H9 (cell line): ENCODE data around the gene LRRC70. TPM values are rescaled to one million over a fixed set of nuclear protein-coding genes. Genes with fewer than 3 reads are reported as not detected.

Experiments used
- DNase-seq: peaks from one replicate; pipeline ENCODE4 v3.0.0-alpha.2; 2017
- H2AFZ ChIP-seq: one replicate; pipeline ENCODE4 v1.6.1; 2013; ENCODE audit warnings: mild to moderate bottlenecking, low read length, control low read depth, moderate library complexity
- H2AK5ac ChIP-seq: 2 replicates; pipeline ENCODE4 v1.6.1; 2013; ENCODE audit warnings: low read length, control low read depth, mixed read lengths; ENCODE audit not compliant: insufficient read length
- H2BK120ac ChIP-seq: one replicate; pipeline ENCODE4 v1.6.1; 2013; ENCODE audit warnings: low read depth, mild to moderate bottlenecking, low read length, control low read depth, inconsistent platforms; ENCODE audit not compliant: poor library complexity, severe bottlenecking
- H2BK12ac ChIP-seq: 2 replicates; pipeline ENCODE4 v1.6.1; 2013; ENCODE audit warnings: low read length, control low read depth, mixed read lengths, low read depth; ENCODE audit not compliant: insufficient read length
- H2BK15ac ChIP-seq: 2 replicates; pipeline ENCODE4 v1.6.1; 2013; ENCODE audit warnings: low read depth, low read length, control low read depth
- H2BK20ac ChIP-seq: one replicate; pipeline ENCODE4 v1.6.1; 2013; ENCODE audit warnings: low read depth, mild to moderate bottlenecking, low read length, control low read depth, inconsistent platforms; ENCODE audit not compliant: poor library complexity, severe bottlenecking
- H2BK5ac ChIP-seq: 2 replicates; pipeline ENCODE4 v1.6.1; 2013; ENCODE audit warnings: low read length, control low read depth, mixed read lengths; ENCODE audit not compliant: insufficient read length
- H3K14ac ChIP-seq: 2 replicates; pipeline ENCODE4 v1.6.1; 2013; ENCODE audit warnings: low read length, control low read depth; ENCODE audit not compliant: insufficient read depth
- H3K18ac ChIP-seq: 2 replicates; pipeline ENCODE4 v1.6.1; 2013; ENCODE audit warnings: low read depth, mild to moderate bottlenecking, mixed read lengths, low read length, control low read depth; ENCODE audit not compliant: insufficient read length
- H3K23ac ChIP-seq: 2 replicates; pipeline ENCODE4 v1.6.1; 2013; ENCODE audit warnings: low read length, control low read depth, mixed read lengths, low read depth; ENCODE audit not compliant: insufficient read length
- H3K23me2 ChIP-seq: 2 replicates; pipeline ENCODE4 v1.6.1; 2013; ENCODE audit warnings: low read depth, mild to moderate bottlenecking, mixed read lengths, low read length, control low read depth; ENCODE audit not compliant: insufficient read length, poor library complexity, severe bottlenecking
- H3K27ac ChIP-seq: 2 replicates; pipeline ENCODE4 v1.5.1; 2013; ENCODE audit warnings: low read length, control low read depth, mixed read lengths, low read depth; ENCODE audit not compliant: insufficient read length
- H3K27me3 ChIP-seq: 2 replicates; pipeline ENCODE4 v1.6.1; 2013; ENCODE audit warnings: low read length, control low read depth, inconsistent platforms; ENCODE audit not compliant: insufficient read depth
- H3K4ac ChIP-seq: 2 replicates; pipeline ENCODE4 v1.6.1; 2013; ENCODE audit warnings: low read depth, mild to moderate bottlenecking, control low read depth, inconsistent platforms, low read length, moderate library complexity
- H3K4me1 ChIP-seq: 2 replicates; pipeline ENCODE4 v1.6.1; 2013; ENCODE audit warnings: low read length, control low read depth, inconsistent platforms; ENCODE audit not compliant: insufficient read depth
- H3K4me2 ChIP-seq: 2 replicates; pipeline ENCODE4 v1.6.1; 2013; ENCODE audit warnings: low read length, control low read depth, mixed read lengths; ENCODE audit not compliant: insufficient read length, insufficient read depth
- H3K56ac ChIP-seq: 2 replicates; pipeline ENCODE4 v1.6.1; 2013; ENCODE audit warnings: low read depth, mild to moderate bottlenecking, mixed read lengths, low read length, control low read depth; ENCODE audit not compliant: insufficient read length
- H3K79me1 ChIP-seq: 2 replicates; pipeline ENCODE4 v1.6.1; 2013; ENCODE audit warnings: low read depth, mild to moderate bottlenecking, moderate library complexity, low read length, control low read depth, inconsistent platforms; ENCODE audit not compliant: insufficient read depth, poor library complexity, severe bottlenecking
- H3K79me2 ChIP-seq: 2 replicates; pipeline ENCODE4 v1.6.1; 2013; ENCODE audit warnings: low read length, control low read depth, inconsistent platforms; ENCODE audit not compliant: insufficient read depth
- H3K9ac ChIP-seq: 2 replicates; pipeline ENCODE4 v1.6.1; 2013; ENCODE audit warnings: low read length, control low read depth, mixed read lengths; ENCODE audit not compliant: insufficient read length; ENCODE audit errors: extremely low read depth
- H3K9me3 ChIP-seq: one replicate; pipeline ENCODE4 v1.6.1; 2013; ENCODE audit warnings: low read depth, low read length, inconsistent platforms; ENCODE audit not compliant: control insufficient read depth
- H3T11ph ChIP-seq: one replicate; pipeline ENCODE4 v1.6.1; 2013; ENCODE audit warnings: mild to moderate bottlenecking, low read length, control low read depth, inconsistent platforms
- H4K20me1 ChIP-seq: one replicate; pipeline ENCODE4 v1.6.1; 2013; ENCODE audit not compliant: control insufficient read depth, insufficient read length, insufficient read depth
- H4K5ac ChIP-seq: 2 replicates; pipeline ENCODE4 v1.6.1; 2013; ENCODE audit warnings: low read depth, mild to moderate bottlenecking, mixed read lengths, low read length, control low read depth; ENCODE audit not compliant: insufficient read length
- H4K8ac ChIP-seq: replicated peaks from 2 replicates; pipeline ENCODE4 v1.6.1; 2013; ENCODE audit warnings: low read length, control low read depth, mixed read lengths, low read depth; ENCODE audit not compliant: insufficient read length
- H4K91ac ChIP-seq: 2 replicates; pipeline ENCODE4 v1.6.1; 2013; ENCODE audit warnings: low read depth, mild to moderate bottlenecking, moderate library complexity, mixed read lengths, low read length, control low read depth; ENCODE audit not compliant: insufficient read length
- H3K27ac Mint-ChIP-seq, 3 experiments: 2 replicates in 2 of 3; 3 replicates in 1 of 3; pipeline ENCODE4 v1.8.0; 2020 to 2021; ENCODE audit warnings: mixed read lengths in 3 of 3, mild to moderate bottlenecking in 1 of 3, moderate library complexity in 1 of 3
- H3K27me3 Mint-ChIP-seq: 2 replicates; pipeline ENCODE4 v1.8.0; 2021; ENCODE audit warnings: low read depth, mild to moderate bottlenecking, moderate library complexity, mixed read lengths
- H3K36me3 Mint-ChIP-seq, 3 experiments: 2 replicates in 2 of 3; 3 replicates in 1 of 3; pipeline ENCODE4 v1.8.0; 2020 to 2021; ENCODE audit warnings: low read depth in 3 of 3, mixed read lengths in 3 of 3; ENCODE audit not compliant: insufficient read depth in 1 of 3
- H3K4me1 Mint-ChIP-seq, 2 experiments: 2 replicates each; pipeline ENCODE4 v1.8.0; 2020; ENCODE audit warnings: mixed read lengths in 2 of 2
- H3K4me3 Mint-ChIP-seq, 2 experiments: 2 replicates in 1 of 2; 3 replicates in 1 of 2; pipeline ENCODE4 v1.8.0; 2020 to 2021; ENCODE audit warnings: mild to moderate bottlenecking in 2 of 2, mixed read lengths in 2 of 2, moderate library complexity in 1 of 2
- H3K9me3 Mint-ChIP-seq, 2 experiments: 2 replicates in 1 of 2; 3 replicates in 1 of 2; pipeline ENCODE4 v1.8.0; 2020; ENCODE audit warnings: mild to moderate bottlenecking in 2 of 2, mixed read lengths in 2 of 2, moderate library complexity in 1 of 2
- CTCF ChIP-seq: fragments of 200-600 bp; sonication (generic); conservative IDR thresholded peaks from 3 replicates; pipeline ENCODE4 v1.8.0; 2021; ENCODE audit warnings: antibody characterized with exemption, mild to moderate bottlenecking
- WGBS: extraction: QIAGEN DNeasy Blood & Tissue Kit; methylation state at CpG from one replicate; pipeline ENCODE4 v1.1.7; 2013; ENCODE audit warnings: missing lambda C conversion rate, low lambda C conversion rate, mixed read lengths; ENCODE audit not compliant: insufficient read length; ENCODE audit errors: extremely low coverage; 5-methylcytosine and 5-hydroxymethylcytosine counted together
- total RNA-seq: library from RNA; stranded (reverse); gene quantifications from 2 replicates; pipeline ENCODE4 v1.2.1, GENCODE V29; 2021

The LRRC70 gene
- total RNA-seq, 1 experiment from 2014 or later = 1.1 TPM

DNA sequence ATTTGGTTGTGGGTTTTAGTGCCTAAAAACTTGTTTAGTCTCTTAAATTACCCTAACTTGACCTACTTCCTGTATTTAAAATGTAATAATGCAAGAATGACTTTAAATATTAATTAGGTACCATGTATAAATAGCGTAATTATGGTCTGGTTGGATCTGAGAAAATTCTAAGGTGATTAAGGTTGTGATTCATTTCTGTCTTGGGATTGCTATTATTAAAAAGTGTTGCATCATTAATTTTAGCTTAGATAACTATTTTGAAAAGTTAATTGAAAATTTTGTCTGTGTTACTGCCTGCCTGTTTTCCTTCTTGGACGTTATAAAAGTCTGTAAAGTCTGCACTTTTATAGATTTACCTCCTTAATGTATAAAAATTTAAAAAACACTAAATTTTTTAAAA, 11.8 kb downstream of the LRRC70 start:
- Histone ChIP-seq H4K5ac (no peak overlapping the region), H3K27me3 (no peaks in the 10 kb centered on the region), H3K23ac (no peak overlapping the region), H4K8ac (no peak overlapping the region), H2BK120ac (no peak overlapping the region), H3K79me1 (no peaks in the 10 kb centered on the region), H2AFZ (no peak overlapping the region), H3K56ac (no peak overlapping the region), H3K9ac (no peak overlapping the region), H3K27ac (no peak overlapping the region), H2BK12ac (no peak overlapping the region), H3K79me2 (no peaks in the 10 kb centered on the region; the same call in 1 of the 2 replicates), H3T11ph (no peak overlapping the region), H3K4me2 (no peak overlapping the region), H3K4me1 (peaks cover 8% of the 10 kb centered on the region; the same call in 1 of the 2 replicates), H4K20me1 (no peaks in the 10 kb centered on the region), H2BK5ac (no peak overlapping the region), H2BK15ac (no peak overlapping the region), H3K14ac (no peak overlapping the region), H4K91ac (no peak overlapping the region), H3K4ac (no peak overlapping the region), H3K18ac (no peak overlapping the region), H3K23me2 (no peaks in the 10 kb centered on the region), H2AK5ac (no peak overlapping the region), H2BK20ac (no peak overlapping the region), H3K9me3 (no peaks in the 10 kb centered on the region)
- peaks cover 6 to 28% (median 16%) of the 10 kb centered on the region in 3 experiments for H3K36me3 Mint-ChIP-seq
- no peak for TF ChIP-seq CTCF
- no peaks in the 10 kb centered on the region for H3K27me3 Mint-ChIP-seq
- H3K4me3 Mint-ChIP-seq = no peak overlapping the region
- DNase-seq = no peak
- no peaks in the 10 kb centered on the region for H3K9me3 Mint-ChIP-seq
- H3K27ac Mint-ChIP-seq = no peak overlapping the region
- H3K4me1 Mint-ChIP-seq = peaks cover 17 to 21% of the 10 kb centered on the region in 2 experiments
- WGBS = no CpG with 5 or more reads among the region's 2 CpGs
